ENCODE results near the gene TRPM2. TPM values are rescaled to one million over a fixed set of nuclear protein-coding genes. Genes with fewer than 3 reads are reported as not detected.
"Not testable (repeated sequence)": the region's sequence is repeated elsewhere in the genome, so short reads cannot be mapped to it uniquely, and the experiment has no call there.

Gene TRPM2
- total and polyA plus RNA-seq, 10 of the 15 experiments (the other 5 are each of a cell fraction or from before 2014, with no cell fraction given) = 0.03 to 9.1 (median 2.6) TPM

- no peak for TF ChIP-seq PRDM15 (CRISPR knock-in tag; IDR thresholded peaks at IDR 0.05)
- no peak for TF ChIP-seq EP300 (IDR thresholded peaks at IDR 0.05; ENCODE audit: borderline replicate concordance in 1 of 2, control insufficient read depth in 1 of 2, low read depth in 2 of 2, low read length in 2 of 2)
- TF ChIP-seq NR2C2 (IDR thresholded peaks at IDR 0.05; ENCODE audit: borderline replicate concordance, control insufficient read depth, insufficient read length, low read depth) = no peak
- TF ChIP-seq SP1 (IDR thresholded peaks at IDR 0.05; ENCODE audit: low read depth, low read length) = no peak
- no peak for TF ChIP-seq POU2F2 (IDR thresholded peaks at IDR 0.05; ENCODE audit: borderline replicate concordance, low read depth, low read length)
- no peak for TF ChIP-seq NFYA (IDR thresholded peaks at IDR 0.05; ENCODE audit: borderline replicate concordance, low read depth, low read length)
- TF ChIP-seq NRF1 (conservative IDR thresholded peaks at IDR 0.05; ENCODE audit: low read depth, low read length) = no peak
Measured at GRCh38 chr21:44416193-44416592, 62.8 kb downstream of the TRPM2 start (continued).

- WGBS (ENCODE audit: insufficient coverage, insufficient replicate concordance, low lambda C conversion rate, missing lambda C conversion rate) = 77% methylated on average over 21 of the region's 21 CpGs
- FAIRE-seq; in situ Hi-C loops (cut with MboI): not testable (repeated sequence)
Measured at GRCh38 chr21:44417621-44418107, 64.2 kb downstream of the TRPM2 start.

More at GRCh38 chr21:44417621-44418107, 64.2 kb downstream of the TRPM2 start:
- H4K20me1 ChIP-seq (ENCODE audit: control insufficient read depth, insufficient read depth); H3K79me2 ChIP-seq (ENCODE audit: control insufficient read depth, insufficient read depth, low read length); H3K4me2 ChIP-seq (ENCODE audit: control insufficient read depth, insufficient read depth); H3K27me3 ChIP-seq (replicated peaks in 1 of 2; ENCODE audit: control insufficient read depth in 2 of 2, insufficient read depth in 2 of 2, low read length in 1 of 2); POLR2A ChIA-PET; H3K27ac ChIP-seq (ENCODE audit: control insufficient read depth, insufficient read depth); H3K9ac ChIP-seq (ENCODE audit: control insufficient read depth, insufficient read depth, low read length); DNase-seq (ENCODE audit: low read depth, low spot score); CTCF ChIA-PET; RAD21 ChIA-PET (ENCODE audit: unreplicated experiment); H2AFZ ChIP-seq (ENCODE audit: control insufficient read depth, low read depth, low read length); intact Hi-C loops (cut with micrococcal nuclease; ENCODE audit: unreplicated experiment); ATAC-seq; H3K36me3 ChIP-seq (ENCODE audit: control insufficient read depth in 2 of 2, insufficient read depth in 2 of 2, low read length in 1 of 2); H3K4me1 ChIP-seq (ENCODE audit: control insufficient read depth, insufficient read depth, low read length); BruUV-seq (replicated peaks); H3K9me3 ChIP-seq (replicated peaks; ENCODE audit: control insufficient read depth, insufficient read depth, low read length); H3K4me3 ChIP-seq; SMC1A ChIA-PET (ENCODE audit: uncharacterized antibody, unreplicated experiment): not testable (repeated sequence)
